ENCODE results near the gene C1QL4. TPM values are rescaled to one million over a fixed set of nuclear protein-coding genes. Genes with fewer than 3 reads are reported as not detected.
"Not testable (repeated sequence)": the region's sequence is repeated elsewhere in the genome, so short reads cannot be mapped to it uniquely, and the experiment has no call there.

C1QL4 gene
- total RNA-seq, 1 experiment from 2014 or later = 3.6 TPM

GRCh38 chr12:49322367-49322707 lies 14.7 kb downstream of the C1QL4 start:
- BruUV-seq (replicated peaks) = TSS peak; percentile 95
- DNase-seq = no peak
- Mint-ChIP-seq H3K27me3 (ENCODE audit: insufficient read depth, unreplicated experiment) (no peaks in the 10 kb centered on the region), H3K4me1 (ENCODE audit: low read depth, unreplicated experiment) (peaks cover 6% of the 10 kb centered on the region), H3K27ac (ENCODE audit: unreplicated experiment) (peak overlapping the region; percentile 98), H3K9me3 (ENCODE audit: unreplicated experiment) (no peaks in the 10 kb centered on the region), H3K36me3 (ENCODE audit: insufficient read depth, unreplicated experiment) (peaks cover 31% of the 10 kb centered on the region), H3K4me3 (ENCODE audit: unreplicated experiment) (peak overlapping the region; percentile 99)
- peak overlapping the region; percentile 84 for H3K4me3 ChIP-seq (ENCODE audit: low read depth, low read length)
- no peaks in the 10 kb centered on the region for H3K9me3 ChIP-seq
- intact Hi-C loops (cut with micrococcal nuclease; ENCODE audit: unreplicated experiment) = loop anchor here (2.0 kb wide), 2 partner anchors 26 to 34 kb away; no protein-coding TSS in a partner anchor
- POLR2A ChIA-PET = interaction anchor here (0.5 to 2.1 kb wide), 17 partner anchors 9 to 419 kb away, joined by 3 to 31 read pairs (median 5); partner anchors contain the start of genes DNAJC22, PRPF40B, SPATS2 and TMBIM6
- H3K4me1 ChIP-seq = peaks cover 10% of the 10 kb centered on the region; the same call in 1 of the 2 replicates
- peaks cover 2% of the 10 kb centered on the region; the same call in 1 of the 2 replicates for H3K36me3 ChIP-seq (ENCODE audit: control insufficient read depth, insufficient read depth, low read length)
- TF ChIP-seq CTCF (IDR thresholded peaks at IDR 0.05; ENCODE audit: insufficient read depth in 1 of 2, low read depth in 1 of 2, low read length in 1 of 2, severe bottlenecking in 1 of 2, unreplicated experiment in 1 of 2) = no peak
- CTCF ChIA-PET = interaction anchor here (0.6 to 4.2 kb wide), 15 partner anchors 10 to 419 kb away, joined by 3 to 72 read pairs (median 9); partner anchors contain the start of genes DNAJC22, SPATS2 and TMBIM6
- H3K27me3 ChIP-seq (replicated peaks; ENCODE audit: control insufficient read depth, insufficient read depth, low read length) = no peaks in the 10 kb centered on the region

GRCh38 chr12:49320411-49321103 lies 16.4 kb downstream of the C1QL4 start:
- H3K4me1 ChIP-seq; DNase-seq; H3K4me3 ChIP-seq (ENCODE audit: low read depth, low read length); H3K9me3 ChIP-seq; H3K27me3 Mint-ChIP-seq (ENCODE audit: insufficient read depth, unreplicated experiment); H3K9me3 Mint-ChIP-seq (ENCODE audit: unreplicated experiment); H3K4me1 Mint-ChIP-seq (ENCODE audit: low read depth, unreplicated experiment); H3K36me3 ChIP-seq (ENCODE audit: control insufficient read depth, insufficient read depth, low read length); POLR2A ChIA-PET; H3K27me3 ChIP-seq (replicated peaks; ENCODE audit: control insufficient read depth, insufficient read depth, low read length); H3K27ac Mint-ChIP-seq (ENCODE audit: unreplicated experiment); BruUV-seq (replicated peaks); intact Hi-C loops (cut with micrococcal nuclease; ENCODE audit: unreplicated experiment): not testable (repeated sequence)
- Mint-ChIP-seq H3K4me3 (ENCODE audit: unreplicated experiment) (peak overlapping the region; percentile 17), H3K36me3 (ENCODE audit: insufficient read depth, unreplicated experiment) (peaks cover 13% of the 10 kb centered on the region)
- CTCF ChIA-PET = interaction anchor here (0.7 kb wide), 1 partner anchor 204 kb away, joined by 3 read pairs; no protein-coding TSS in a partner anchor

- DNase-seq; H3K27ac Mint-ChIP-seq (ENCODE audit: unreplicated experiment); H3K36me3 Mint-ChIP-seq (ENCODE audit: insufficient read depth, unreplicated experiment); H3K4me1 ChIP-seq; H3K9me3 ChIP-seq; BruUV-seq (replicated peaks); H3K27me3 Mint-ChIP-seq (ENCODE audit: insufficient read depth, unreplicated experiment); H3K27me3 ChIP-seq (replicated peaks; ENCODE audit: control insufficient read depth, insufficient read depth, low read length); H3K4me3 Mint-ChIP-seq (ENCODE audit: unreplicated experiment); POLR2A ChIA-PET; H3K4me1 Mint-ChIP-seq (ENCODE audit: low read depth, unreplicated experiment); H3K9me3 Mint-ChIP-seq (ENCODE audit: unreplicated experiment); H3K4me3 ChIP-seq (ENCODE audit: low read depth, low read length); H3K36me3 ChIP-seq (ENCODE audit: control insufficient read depth, insufficient read depth, low read length); intact Hi-C loops (cut with micrococcal nuclease; ENCODE audit: unreplicated experiment): not testable (repeated sequence)
- CTCF ChIA-PET = interaction anchor here (0.6 to 0.7 kb wide), 2 partner anchors 19 to 22 kb away, joined by 4 to 7 read pairs; no protein-coding TSS in a partner anchor
These were observed 19.9 kb downstream of the C1QL4 start for GRCh38 chr12:49317118-49317517.

GRCh38 chr12:49314811-49315210 lies 22.2 kb downstream of the C1QL4 start:
- CTCF ChIA-PET = interaction anchor here (0.9 to 1.5 kb wide), 2 partner anchors 17 to 33 kb away, joined by 3 read pairs; no protein-coding TSS in a partner anchor
- intact Hi-C loops (cut with micrococcal nuclease; ENCODE audit: unreplicated experiment) = no loop called here

GRCh38 chr12:49310451-49311000 lies 26.5 kb downstream of the C1QL4 start:
- DNase-seq; H3K4me1 Mint-ChIP-seq (ENCODE audit: low read depth, unreplicated experiment); intact Hi-C loops (cut with micrococcal nuclease; ENCODE audit: unreplicated experiment); H3K9me3 Mint-ChIP-seq (ENCODE audit: unreplicated experiment); H3K27me3 ChIP-seq (replicated peaks; ENCODE audit: control insufficient read depth, insufficient read depth, low read length); H3K9me3 ChIP-seq; POLR2A ChIA-PET; BruUV-seq (replicated peaks); H3K27me3 Mint-ChIP-seq (ENCODE audit: insufficient read depth, unreplicated experiment); H3K4me3 ChIP-seq (ENCODE audit: low read depth, low read length); H3K4me1 ChIP-seq; H3K36me3 Mint-ChIP-seq (ENCODE audit: insufficient read depth, unreplicated experiment); H3K4me3 Mint-ChIP-seq (ENCODE audit: unreplicated experiment); H3K36me3 ChIP-seq (ENCODE audit: control insufficient read depth, insufficient read depth, low read length); H3K27ac Mint-ChIP-seq (ENCODE audit: unreplicated experiment): not testable (repeated sequence)
- CTCF ChIA-PET = interaction anchor here (0.9 kb wide), 1 partner anchor 36 kb away, joined by 3 read pairs; the partner anchor contains the start of gene DNAJC22

More at GRCh38 chr12:49314811-49315210, 22.2 kb downstream of the C1QL4 start:
- no peaks in the 10 kb centered on the region for H3K9me3 ChIP-seq
- no peaks in the 10 kb centered on the region for H3K27me3 ChIP-seq (replicated peaks; ENCODE audit: control insufficient read depth, insufficient read depth, low read length)
- TF ChIP-seq CTCF (IDR thresholded peaks at IDR 0.05; ENCODE audit: insufficient read depth in 1 of 2, low read depth in 1 of 2, low read length in 1 of 2, severe bottlenecking in 1 of 2, unreplicated experiment in 1 of 2) = no peak
- H3K4me1 Mint-ChIP-seq (ENCODE audit: low read depth, unreplicated experiment) = no peaks in the 10 kb centered on the region
- no peaks in the 10 kb centered on the region for H3K27me3 Mint-ChIP-seq (ENCODE audit: insufficient read depth, unreplicated experiment)
- no peak for DNase-seq
- no TSS peak for BruUV-seq (replicated peaks)
- no peak overlapping the region for H3K4me3 Mint-ChIP-seq (ENCODE audit: unreplicated experiment)
- no peaks in the 10 kb centered on the region for H3K9me3 Mint-ChIP-seq (ENCODE audit: unreplicated experiment)
- H3K36me3 Mint-ChIP-seq (ENCODE audit: insufficient read depth, unreplicated experiment) = no peaks in the 10 kb centered on the region
- no peaks in the 10 kb centered on the region for H3K4me1 ChIP-seq
- no peak overlapping the region for H3K4me3 ChIP-seq (ENCODE audit: low read depth, low read length)
- H3K27ac Mint-ChIP-seq (ENCODE audit: unreplicated experiment) = no peak overlapping the region
- POLR2A ChIA-PET = no interaction called here
- no peaks in the 10 kb centered on the region for H3K36me3 ChIP-seq (ENCODE audit: control insufficient read depth, insufficient read depth, low read length)
